Hepatic stellate cell (primary cell): ENCODE results near the gene ZNF443.
A peak's percentile ranks its signal among the peaks of the same experiment; 100 is the strongest.
"Not testable (repeated sequence)": the region's sequence is repeated elsewhere in the genome, so short reads cannot be mapped to it uniquely, and the experiment has no call there.

ENCODE experiments used
- DNase-seq: peaks from one replicate; pipeline ENCODE4 v3.0.0; 2011; ENCODE audit warnings: low spot score

The ZNF443 gene

GRCh38 chr19:12440541-12441316 is at the start of gene ZNF443:
Gene ZNF443, minus strand, starts transcription at chr19:12441021. Its CDS starts 107 bp downstream, at chr19:12440914.
- peak; percentile 88 for DNase-seq

- DNase-seq = not testable (repeated sequence)
Observed at GRCh38 chr19:12486265-12486783, 45.5 kb upstream of the ZNF443 start.

- DNase-seq = no peak
Observed at GRCh38 chr19:12485571-12485970, 44.8 kb upstream of the ZNF443 start.

- no peak for DNase-seq
Observed at GRCh38 chr19:12485052-12485416, 44.2 kb upstream of the ZNF443 start.

- DNase-seq = peak; percentile 92
Observed at GRCh38 chr19:12484371-12485051, 43.7 kb upstream of the ZNF443 start, which contains the start of gene ZNF709. Gene ZNF709, minus strand, starts transcription at chr19:12484816. Its CDS starts 159 bp downstream, at chr19:12484657.

- DNase-seq = peak; percentile 11
Observed at GRCh38 chr19:12484011-12484370, 43.2 kb upstream of the ZNF443 start.

GRCh38 chr19:12482509-12482886 is 41.7 kb upstream of the ZNF443 start:
- no peak for DNase-seq

GRCh38 chr19:12481781-12482508 is 41.1 kb upstream of the ZNF443 start:
- DNase-seq = no peak

GRCh38 chr19:12478234-12478941 is 37.6 kb upstream of the ZNF443 start:
- no peak for DNase-seq

GRCh38 chr19:12467651-12468050 is 26.8 kb upstream of the ZNF443 start:
- not testable (repeated sequence) for DNase-seq

- no peak for DNase-seq
Observed at GRCh38 chr19:12465211-12465610, 24.4 kb upstream of the ZNF443 start.

- DNase-seq = no peak
Observed at GRCh38 chr19:12464769-12465168, 23.9 kb upstream of the ZNF443 start.

GRCh38 chr19:12464139-12464538 is 23.3 kb upstream of the ZNF443 start:
- DNase-seq = not testable (repeated sequence)

GRCh38 chr19:12453495-12453894 is 12.7 kb upstream of the ZNF443 start:
- DNase-seq = no peak

- DNase-seq = no peak
Observed at GRCh38 chr19:12450844-12451243, 10.0 kb upstream of the ZNF443 start.

- DNase-seq = no peak
Observed at GRCh38 chr19:12448808-12449207, 8.0 kb upstream of the ZNF443 start.

GRCh38 chr19:12439686-12440540 is 908 bp downstream of the ZNF443 start:
- DNase-seq = not testable (repeated sequence)

- DNase-seq = not testable (repeated sequence)
Observed at GRCh38 chr19:12430726-12431299, 10.0 kb downstream of the ZNF443 start.

GRCh38 chr19:12425888-12426274 is 14.9 kb downstream of the ZNF443 start:
- no peak for DNase-seq

- no peak for DNase-seq
Observed at GRCh38 chr19:12425236-12425887, 15.5 kb downstream of the ZNF443 start.
